Panc1 (cell line): ENCODE measurements around the gene RAP1GDS1.

Experiments
- POLR2AphosphoS5 ChIP-seq: IDR thresholded peaks from 2 replicates; pipeline ENCODE4 v1.6.1; 2012; ENCODE audit warnings: mild to moderate bottlenecking, low read depth, low read length, moderate library complexity
- REST ChIP-seq, 2 experiments: IDR thresholded peaks; 2 replicates each; pipeline ENCODE4 v1.6.1; 2011 to 2012; ENCODE audit warnings: low read depth in 2 of 2, control low read depth in 1 of 2, low read length in 1 of 2, mild to moderate bottlenecking in 1 of 2, moderate library complexity in 1 of 2; ENCODE audit not compliant: insufficient read depth in 1 of 2
- TF ChIP-seq, protein P1 (sequence below): fragments of 450-650 bp; IDR thresholded peaks from 2 replicates; pipeline ENCODE4 v1.5.1; 2017; ENCODE audit warnings: mild to moderate bottlenecking

DNA sequence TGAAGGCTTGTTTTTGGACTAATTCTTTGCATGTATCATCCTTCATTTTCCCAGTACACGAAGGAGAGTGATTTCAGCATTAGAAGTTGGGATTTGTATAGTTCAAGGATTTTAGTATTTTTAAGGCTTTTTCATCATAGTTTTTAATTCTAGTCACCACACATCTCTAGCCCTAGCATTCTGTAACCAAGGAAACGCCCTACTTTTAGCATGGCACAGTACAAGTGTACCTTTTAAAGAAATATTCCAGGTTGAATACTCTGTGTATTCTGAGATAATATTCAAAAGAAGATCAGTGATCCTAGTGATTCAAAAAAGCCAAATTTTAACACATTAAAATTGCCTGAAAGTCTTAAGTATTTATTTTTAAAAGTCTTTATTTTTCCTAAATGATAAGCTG is 150.5 kb downstream of the RAP1GDS1 start:
- TF ChIP-seq, protein P1, sequence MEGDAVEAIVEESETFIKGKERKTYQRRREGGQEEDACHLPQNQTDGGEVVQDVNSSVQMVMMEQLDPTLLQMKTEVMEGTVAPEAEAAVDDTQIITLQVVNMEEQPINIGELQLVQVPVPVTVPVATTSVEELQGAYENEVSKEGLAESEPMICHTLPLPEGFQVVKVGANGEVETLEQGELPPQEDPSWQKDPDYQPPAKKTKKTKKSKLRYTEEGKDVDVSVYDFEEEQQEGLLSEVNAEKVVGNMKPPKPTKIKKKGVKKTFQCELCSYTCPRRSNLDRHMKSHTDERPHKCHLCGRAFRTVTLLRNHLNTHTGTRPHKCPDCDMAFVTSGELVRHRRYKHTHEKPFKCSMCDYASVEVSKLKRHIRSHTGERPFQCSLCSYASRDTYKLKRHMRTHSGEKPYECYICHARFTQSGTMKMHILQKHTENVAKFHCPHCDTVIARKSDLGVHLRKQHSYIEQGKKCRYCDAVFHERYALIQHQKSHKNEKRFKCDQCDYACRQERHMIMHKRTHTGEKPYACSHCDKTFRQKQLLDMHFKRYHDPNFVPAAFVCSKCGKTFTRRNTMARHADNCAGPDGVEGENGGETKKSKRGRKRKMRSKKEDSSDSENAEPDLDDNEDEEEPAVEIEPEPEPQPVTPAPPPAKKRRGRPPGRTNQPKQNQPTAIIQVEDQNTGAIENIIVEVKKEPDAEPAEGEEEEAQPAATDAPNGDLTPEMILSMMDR: no peak
- TF ChIP-seq POLR2AphosphoS5: no peak
- no peak for TF ChIP-seq REST (IDR thresholded peaks at IDR 0.05; ENCODE audit: insufficient read depth in 1 of 2, low read depth in 2 of 2, low read length in 1 of 2)
